GM18499 (cell line): ENCODE data around the gene UST.
"Not testable (repeated sequence)": the region's sequence is repeated elsewhere in the genome, so short reads cannot be mapped to it uniquely, and the experiment has no call there.

Source experiments
- ATAC-seq: cut with Tn5 transposase; IDR thresholded peaks from one replicate; pipeline ENCODE4 v1.9.1; 2021; ENCODE audit warnings: moderate number of reproducible peaks; ENCODE audit not compliant: insufficient read depth, unreplicated experiment

Gene UST

DNA sequence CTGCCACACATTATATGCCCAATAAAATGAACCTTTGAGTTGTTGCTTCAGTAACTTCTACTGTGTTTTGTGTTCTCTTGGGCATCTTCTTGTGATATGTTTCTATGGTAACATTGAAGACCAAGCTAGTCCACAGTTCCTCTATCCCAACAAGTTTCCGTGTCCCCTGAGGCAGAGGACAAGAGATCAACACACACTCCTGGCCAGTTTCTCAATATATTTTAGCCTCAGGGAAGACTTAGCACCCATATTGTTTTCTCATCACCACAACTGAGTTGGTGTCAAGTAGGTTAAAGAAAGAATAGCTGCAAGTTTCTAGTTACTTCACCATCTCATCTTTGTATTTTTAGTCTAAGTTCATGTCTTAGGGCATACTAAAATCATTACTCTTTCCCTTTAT is 277.5 kb downstream of the UST start:
- no peak for ATAC-seq

DNA sequence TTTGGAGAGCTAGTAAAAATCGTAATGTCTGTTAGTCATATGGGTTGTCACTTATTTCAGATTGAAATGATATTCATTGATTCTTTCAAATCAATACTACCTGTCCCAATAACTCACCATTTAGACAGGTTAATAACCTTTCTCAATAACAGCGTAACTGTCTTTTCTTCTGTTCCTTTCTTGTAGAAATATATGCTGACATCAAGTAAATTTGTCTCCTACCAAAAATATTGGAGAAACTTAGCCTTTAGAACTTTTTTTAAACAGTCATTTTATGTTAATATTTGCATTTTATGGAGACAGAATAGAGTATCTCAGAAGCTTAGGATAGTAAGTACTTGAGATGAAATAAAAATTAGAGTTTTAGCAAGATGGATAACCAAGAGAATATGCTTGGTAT is 278.2 kb downstream of the UST start:
- ATAC-seq: no peak

DNA sequence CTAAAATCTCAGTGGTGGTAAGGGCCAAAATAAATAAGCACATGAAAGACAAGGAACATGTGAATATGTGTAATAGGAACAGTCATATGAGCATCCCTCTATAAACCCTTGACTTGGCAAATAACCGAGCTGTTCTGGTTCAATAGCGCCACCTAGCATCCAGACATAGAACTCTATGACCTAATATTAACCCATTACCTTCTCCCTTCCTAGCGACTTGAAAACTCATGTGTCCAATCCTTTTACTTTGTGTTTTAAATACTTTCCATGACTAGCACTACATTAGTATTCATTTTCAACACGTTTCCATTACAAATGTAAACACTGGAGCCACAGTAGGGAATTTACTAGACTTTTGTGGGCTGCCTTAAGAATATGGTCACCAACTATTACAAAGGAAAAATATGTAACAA is 279.7 kb downstream of the UST start:
- no peak for ATAC-seq

DNA sequence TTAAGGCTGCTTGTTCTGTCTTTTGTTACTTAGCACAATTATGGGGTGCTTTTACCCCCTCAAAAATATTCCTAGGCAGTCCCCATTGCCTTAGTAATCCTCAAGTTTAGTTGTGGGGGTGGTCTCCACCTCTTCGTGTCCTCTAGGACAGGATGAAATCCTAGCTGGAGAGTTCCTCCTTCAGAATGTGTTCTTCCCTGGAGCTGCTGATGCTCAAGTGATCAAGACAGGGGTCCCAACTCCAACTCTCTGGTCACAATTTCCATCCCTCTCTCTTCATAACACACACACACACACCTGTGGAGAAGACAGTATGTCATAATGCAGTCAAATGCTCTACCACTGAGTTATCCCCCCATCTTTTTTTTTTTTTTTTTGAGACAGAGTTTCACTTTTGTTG is 280.7 kb downstream of the UST start:
- no peak for ATAC-seq

DNA sequence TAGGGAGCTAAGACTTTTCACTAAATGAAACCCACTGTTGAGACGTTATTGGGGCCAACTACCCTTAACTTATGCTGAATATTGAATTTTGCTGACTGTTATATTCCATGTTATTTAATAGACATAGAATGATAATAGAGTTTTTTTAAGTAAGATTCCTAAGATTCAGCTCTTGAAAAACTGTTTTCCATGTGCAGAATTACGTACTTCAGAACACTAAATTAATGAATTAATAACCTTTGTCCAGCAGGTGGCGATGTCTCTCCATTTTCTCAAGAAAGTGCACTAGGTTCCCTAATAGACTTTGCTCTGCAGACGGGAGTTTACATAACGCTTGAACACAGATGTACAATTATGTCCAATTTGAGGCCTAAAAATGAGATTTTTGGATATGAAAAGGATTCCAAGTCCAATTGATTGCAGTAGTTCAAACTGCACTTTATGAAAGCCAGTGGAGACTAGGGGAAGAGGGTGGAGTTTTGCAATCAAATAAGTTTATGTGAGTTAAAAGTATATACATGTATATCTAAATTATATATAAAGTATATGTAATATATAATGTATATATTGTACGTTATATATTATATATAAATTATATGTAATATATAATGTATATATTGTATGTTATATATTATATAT is 282.1 kb downstream of the UST start:
- ATAC-seq: no peak

DNA sequence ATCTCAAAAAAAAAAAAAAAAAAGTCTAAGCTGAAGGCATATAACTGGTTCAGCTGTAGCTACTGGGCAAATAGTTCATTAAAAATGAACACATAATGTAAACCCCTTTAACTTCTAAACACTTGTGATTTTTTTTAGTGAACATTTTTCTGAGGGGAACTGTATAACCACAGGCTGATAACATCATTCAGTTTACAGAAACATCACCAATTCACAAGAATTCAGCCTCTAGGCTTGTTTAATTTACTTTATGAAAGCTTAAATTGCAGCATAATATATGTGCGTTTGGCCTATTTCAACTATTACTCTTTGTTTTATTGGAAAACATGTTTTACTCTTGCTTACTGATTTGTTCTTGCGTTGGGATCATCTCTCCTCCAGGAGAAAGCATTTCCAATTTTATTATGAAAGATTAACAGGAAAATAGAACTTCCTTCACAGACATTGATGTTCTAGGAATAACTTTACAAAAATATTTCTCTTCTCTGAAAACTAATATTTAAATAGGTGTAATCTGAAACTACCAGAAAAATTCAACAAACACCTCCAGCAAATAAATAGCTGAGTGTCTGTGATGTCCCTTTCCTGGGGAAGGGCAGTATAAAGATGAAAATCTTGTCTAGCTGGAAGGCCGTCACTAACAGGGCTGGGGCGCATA is 284.5 kb downstream of the UST start:
- ATAC-seq: no peak

- ATAC-seq: peak; percentile 2
These were observed 285.2 kb downstream of the UST start for GRCh38 chr6:149031859-149032598.

- ATAC-seq: peak; percentile 74
These were observed 286.0 kb downstream of the UST start for GRCh38 chr6:149032599-149033405.

DNA sequence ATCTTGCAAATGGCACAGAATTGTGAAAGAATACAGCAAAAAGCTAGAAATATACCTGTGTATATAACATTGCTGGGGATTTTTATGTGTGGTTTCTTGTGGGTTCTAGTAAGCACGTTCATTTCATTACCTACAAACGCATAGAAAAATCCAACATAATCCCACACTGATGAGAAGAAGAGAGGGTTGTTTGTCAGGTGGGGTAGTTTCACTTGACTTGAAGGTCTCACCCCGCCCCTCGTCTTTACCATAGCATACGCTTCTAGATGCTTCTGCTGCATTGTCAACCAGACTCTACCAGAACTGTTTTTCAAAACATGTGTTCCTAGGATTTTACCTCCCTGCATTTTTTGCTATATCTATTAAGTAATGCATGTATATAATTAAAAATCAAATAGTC is 286.6 kb downstream of the UST start:
- ATAC-seq: no peak

GRCh38 chr6:149035766-149036165 is 288.9 kb downstream of the UST start:
- no peak for ATAC-seq

DNA sequence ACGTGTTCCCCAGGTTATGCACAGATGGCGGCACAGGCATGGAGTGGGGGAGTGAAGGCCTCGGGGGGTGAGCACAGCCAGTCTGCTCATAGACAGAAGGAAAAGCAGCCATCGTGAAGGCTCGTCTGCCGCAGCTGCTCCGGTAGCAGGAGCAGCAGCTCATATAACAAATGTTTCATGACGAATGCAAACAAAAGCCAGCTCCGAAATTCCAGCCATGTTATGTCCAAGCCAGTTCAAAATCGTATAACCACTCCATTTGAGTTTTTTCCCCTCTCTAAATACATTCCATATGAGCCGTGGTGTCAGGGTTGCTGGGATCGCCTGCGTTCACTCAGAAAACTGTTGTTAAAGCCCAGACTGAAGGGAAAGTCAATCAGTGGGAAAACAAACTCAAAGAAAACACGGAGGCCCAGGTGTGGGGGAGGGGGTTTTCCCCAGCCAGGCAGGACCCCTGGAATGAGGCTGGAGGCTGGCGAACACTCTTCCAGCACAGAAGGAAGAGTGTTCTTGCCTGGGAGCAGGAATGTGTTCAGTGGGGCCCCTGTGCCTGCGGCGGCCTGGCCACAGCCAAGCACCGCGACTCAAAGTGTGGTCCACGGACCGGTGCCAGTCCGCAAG is 290.3 kb downstream of the UST start:
- ATAC-seq: no peak

DNA sequence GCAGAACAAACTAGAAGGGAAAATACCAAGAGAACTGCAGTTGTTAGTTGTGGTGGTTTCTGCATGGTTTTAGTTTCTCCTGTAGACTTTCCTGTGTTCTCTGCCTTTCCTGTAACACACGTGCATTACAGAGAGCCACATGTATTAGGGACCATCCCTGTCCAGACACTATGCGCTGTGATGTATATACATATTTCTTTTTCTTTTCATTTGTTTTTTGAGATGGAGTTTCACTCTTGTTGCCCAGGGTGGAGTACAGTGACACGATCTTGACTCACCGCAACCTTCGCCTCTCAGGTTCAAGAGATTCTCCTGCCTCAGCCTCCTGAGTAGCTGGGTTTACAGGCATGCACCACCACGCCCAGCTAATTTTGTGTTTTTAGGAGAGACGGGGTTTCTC is 292.2 kb downstream of the UST start:
- ATAC-seq: not testable (repeated sequence)

- ATAC-seq: no peak
These were observed 295.1 kb downstream of the UST start for GRCh38 chr6:149041953-149042352.

GRCh38 chr6:149043476-149044130 is 296.8 kb downstream of the UST start:
- no peak for ATAC-seq

- no peak for ATAC-seq
These were observed 297.7 kb downstream of the UST start for GRCh38 chr6:149044528-149044927.

- ATAC-seq: no peak
These were observed 298.6 kb downstream of the UST start for GRCh38 chr6:149045404-149045803.

DNA sequence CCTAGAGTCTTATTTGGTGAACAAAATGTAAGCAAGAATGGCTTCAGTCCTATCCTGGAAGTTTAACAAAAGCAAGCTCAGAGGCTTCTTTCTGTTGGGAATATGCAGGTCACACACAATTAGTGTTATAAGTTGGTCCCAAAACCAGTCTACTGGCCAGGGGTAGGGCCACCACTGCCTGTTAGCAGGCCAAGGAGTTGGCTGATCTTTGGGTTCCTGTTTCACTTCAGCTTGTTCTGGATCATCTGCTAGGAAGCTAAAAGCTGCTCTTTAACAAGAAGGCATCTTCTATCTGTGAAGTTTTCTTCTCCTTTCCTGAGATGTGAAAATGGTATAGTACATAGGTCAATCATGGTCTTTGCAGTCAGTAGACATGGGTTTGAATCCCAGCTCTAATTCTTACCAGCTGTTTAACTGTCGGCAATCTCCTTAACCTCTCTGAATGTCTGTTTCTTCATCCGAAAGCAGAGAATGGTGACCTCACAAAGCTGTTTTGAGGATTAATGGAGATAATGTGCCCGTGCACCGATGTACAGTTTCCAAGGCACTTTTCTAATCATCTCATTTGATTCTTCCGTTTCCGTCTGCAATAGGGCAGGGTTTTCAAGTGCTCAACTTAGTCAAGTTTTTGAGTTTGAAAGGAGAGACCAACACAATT is 299.5 kb downstream of the UST start:
- no peak for ATAC-seq

DNA sequence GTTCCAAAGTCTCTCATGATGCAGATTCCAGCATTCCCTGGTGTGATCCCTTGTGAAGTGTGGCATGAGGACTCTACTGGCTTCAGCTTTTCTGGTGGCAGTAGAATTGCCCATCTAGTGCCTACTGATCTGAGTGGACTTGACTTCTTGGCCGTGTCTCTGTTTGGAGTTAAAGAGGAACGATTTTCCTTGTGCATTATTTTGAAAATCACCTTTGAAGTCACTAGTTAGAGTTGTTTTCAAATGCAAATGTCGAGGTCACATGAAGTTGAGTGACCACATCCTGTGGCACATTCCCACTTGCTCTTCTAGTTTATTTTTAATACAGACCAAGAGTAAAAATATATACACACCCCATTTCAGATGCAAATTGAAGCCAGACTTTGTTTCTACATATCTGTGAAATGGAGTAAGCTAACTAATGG is 300.0 kb downstream of the UST start:
- peak; percentile 56 for ATAC-seq

- no peak for ATAC-seq
These were observed 302.4 kb downstream of the UST start for GRCh38 chr6:149049230-149049629.
